GM12878 (cell line): ENCODE data around the gene CORO2B. TPM values are rescaled to one million over a fixed set of nuclear protein-coding genes. Genes with fewer than 3 reads are reported as not detected.

ENCODE experiments used
- ATAC-seq: fragments of 200-7000 bp; cut with Tn5 transposase; 3 replicates; pipeline ENCODE4 v1.9.1; 2020; ENCODE audit warnings: mild to moderate bottlenecking, moderate library complexity
- BruUV-seq: library from RNA; stranded (reverse); fragments of 400-500 nt; replicated peaks from 2 replicates; lab custom pipeline; 2021; lab: Mats Ljungman, UMichigan
- CTCF ChIA-PET: fragments of 300-600 bp; sonication (Branson Sonifier 250); formaldehyde crosslinking; extraction: SDS; loops from one replicate; lab custom pipeline; 2021; ENCODE audit warnings: inconsistent platforms; lab: Yijun Ruan, JAX
- POLR2A ChIA-PET: fragments of 350-600 bp; formaldehyde crosslinking; extraction: SDS; loops from one replicate; lab custom pipeline; 2021; ENCODE audit warnings: inconsistent platforms; lab: Charles Lee
- RAD21 ChIA-PET: fragments of 300-600 bp; sonication (Branson Sonifier 250); formaldehyde crosslinking; loops from one replicate; lab custom pipeline; 2023; ENCODE audit warnings: antibody characterized with exemption; ENCODE audit not compliant: unreplicated experiment; lab: Charles Lee
- SMC1A ChIA-PET: fragments of 300-600 bp; sonication (Branson Sonifier 250); formaldehyde crosslinking; loops from one replicate; lab custom pipeline; 2023; ENCODE audit not compliant: unreplicated experiment, uncharacterized antibody; lab: Charles Lee
- DNase-seq: peaks from one replicate; pipeline ENCODE4 v3.0.0-alpha.2; 2011; ENCODE audit warnings: low read depth, low spot score
- FAIRE-seq: peaks from 3 replicates; lab custom pipeline; 2011; peaks lifted over from hg19 to GRCh38; lab: Jason Lieb, UNC
- H2AFZ ChIP-seq: 2 replicates; pipeline ENCODE4 v1.6.0; 2011; ENCODE audit warnings: low read depth, low read length, control low read depth; ENCODE audit not compliant: control insufficient read depth
- H3K27ac ChIP-seq: 2 replicates; pipeline ENCODE4 v1.5.1; 2011; ENCODE audit warnings: control low read depth; ENCODE audit not compliant: control insufficient read depth, insufficient read depth
- H3K27me3 ChIP-seq, 2 experiments: replicated peaks in 1 of 2; 2 replicates each; pipeline versions ENCODE4 v1.6.0 to v1.6.1; 2011; ENCODE audit warnings: low read length in 1 of 2; ENCODE audit not compliant: control insufficient read depth in 2 of 2, insufficient read depth in 2 of 2
- H3K36me3 ChIP-seq, 2 experiments: 2 replicates each; pipeline ENCODE4 v1.5.1; 2011; ENCODE audit warnings: low read length in 1 of 2; ENCODE audit not compliant: control insufficient read depth in 2 of 2, insufficient read depth in 2 of 2
- H3K4me1 ChIP-seq: 2 replicates; pipeline ENCODE4 v1.6.1; 2011; ENCODE audit warnings: mild to moderate bottlenecking, low read length, moderate library complexity, mixed read lengths; ENCODE audit not compliant: control insufficient read depth, insufficient read depth
- H3K4me2 ChIP-seq: 2 replicates; pipeline ENCODE4 v1.6.0; 2011; ENCODE audit warnings: control low read depth; ENCODE audit not compliant: control insufficient read depth, insufficient read depth
- H3K4me3 ChIP-seq: fragments of 200-600 bp; sonication (generic); 2 replicates; pipeline ENCODE4 v1.5.1; 2016
- H3K79me2 ChIP-seq: 2 replicates; pipeline ENCODE4 v1.6.0; 2011; ENCODE audit warnings: low read length; ENCODE audit not compliant: control insufficient read depth, insufficient read depth
- H3K9ac ChIP-seq: 2 replicates; pipeline ENCODE4 v1.8.0; 2011; ENCODE audit warnings: low read length, control low read depth, mixed read lengths; ENCODE audit not compliant: control insufficient read depth, insufficient read depth
- H3K9me3 ChIP-seq: replicated peaks from 3 replicates; pipeline ENCODE4 v1.5.1; 2011; ENCODE audit warnings: mild to moderate bottlenecking, low read length; ENCODE audit not compliant: control insufficient read depth, insufficient read depth
- H4K20me1 ChIP-seq: 2 replicates; pipeline ENCODE4 v1.6.0; 2011; ENCODE audit not compliant: control insufficient read depth, insufficient read depth
- HDAC6 ChIP-seq: fragments of 200-600 bp; sonication (generic); IDR thresholded peaks from one replicate; pipeline ENCODE4 v1.8.0; 2017; ENCODE audit warnings: antibody characterized with exemption; ENCODE audit not compliant: unreplicated experiment
- MYB ChIP-seq: fragments of 150-350 bp; IDR thresholded peaks from 2 replicates; pipeline ENCODE4 v1.6.1; 2014; ENCODE audit warnings: mild to moderate bottlenecking, low read depth, low read length, borderline replicate concordance
- POLR2AphosphoS2 ChIP-seq: IDR thresholded peaks from 2 replicates; pipeline ENCODE4 v1.6.1; 2011; ENCODE audit warnings: low read depth, mild to moderate bottlenecking, low read length, improper control_type of control experiment, moderate library complexity
- RB1 ChIP-seq: fragments of 450-650 bp; formaldehyde crosslinking; IDR thresholded peaks from 2 replicates; pipeline ENCODE4 v1.6.1; 2017; ENCODE audit warnings: mild to moderate bottlenecking, borderline replicate concordance
- SUZ12 ChIP-seq: fragments of 200-600 bp; sonication (generic); IDR thresholded peaks from one replicate; pipeline ENCODE4 v1.6.1; 2018; ENCODE audit warnings: antibody characterized with exemption, mild to moderate bottlenecking; ENCODE audit not compliant: unreplicated experiment
- TBL1XR1 ChIP-seq: IDR thresholded peaks from 2 replicates; pipeline ENCODE4 v1.6.1; 2012; ENCODE audit warnings: low read depth, low read length, improper control_type of control experiment
- ZNF274 ChIP-seq: IDR thresholded peaks from one replicate; pipeline ENCODE4 v1.8.0; 2011; ENCODE audit not compliant: insufficient read length, insufficient read depth
- ZSCAN29 ChIP-seq: fragments of 450-650 bp; IDR thresholded peaks from 2 replicates; pipeline ENCODE4 v1.6.1; 2017; ENCODE audit warnings: mild to moderate bottlenecking, moderate library complexity
- WGBS: methylation state at CpG from one replicate; pipeline ENCODE4 v1.1.6; 2016; ENCODE audit warnings: low lambda C conversion rate; ENCODE audit not compliant: insufficient replicate concordance, insufficient coverage; ENCODE audit errors: missing lambda C conversion rate; 5-methylcytosine and 5-hydroxymethylcytosine counted together
- in situ Hi-C: fragments of 300-500 bp; cut with MboI; formaldehyde crosslinking; loops from 9 replicates; pipeline ENCODE4 v1.14.3; 2018; ENCODE audit warnings: mixed read lengths
- intact Hi-C: fragments of 100-400 bp; cut with micrococcal nuclease; formaldehyde crosslinking; loops from one replicate; pipeline ENCODE4 v1.14.2; 2022; ENCODE audit not compliant: unreplicated experiment
- polyA plus RNA-seq, 11 experiments: library from polyadenylated mRNA; depleted of rRNA in 4 of 11; unstranded in 6 of 11; stranded (reverse) in 5 of 11; fragments of >200 nt; fragmentation: Nextera tagmentation in 4 of 11; fragmentation: Illumina TruSeq in 1 of 11; extraction: Ambion mirVana in 4 of 11; extraction: Trizol in 1 of 11; gene quantifications; 1 replicate in 1 of 11; 2 replicates in 10 of 11; pipeline versions ENCODE4 v1.2.1 to v1.2.3, GENCODE V29; 2011 to 2016; ENCODE audit warnings: inconsistent platforms in 2 of 11, missing spikeins in 2 of 11, low read depth in 1 of 11
- total RNA-seq, 4 experiments: library from RNA; depleted of rRNA in 3 of 4; stranded (reverse); fragments of >200 nt in 3 of 4; fragmentation: Illumina TruSeq in 1 of 4; extraction: Trizol in 1 of 4; gene quantifications; 2 replicates each; pipeline versions ENCODE4 v1.2.1 to v1.2.3, GENCODE V29; 2013 to 2021
- TF ChIP-seq, protein P1 (sequence below): fragments of 450-650 bp; IDR thresholded peaks from 2 replicates; pipeline ENCODE4 v1.6.1; 2017; ENCODE audit warnings: mild to moderate bottlenecking
- TF ChIP-seq, protein P2 (sequence below): IDR thresholded peaks from 2 replicates; pipeline ENCODE4 v1.6.1; 2012; ENCODE audit warnings: improper control_type of control experiment, low read depth, low read length; ENCODE audit not compliant: insufficient replicate concordance

The CORO2B gene
- total and polyA plus RNA-seq, 10 of the 15 experiments (the other 5 are each of a cell fraction or from before 2014, with no cell fraction given): 0.05 to 0.73 (median 0.13) TPM; not detected in 4

DNA sequence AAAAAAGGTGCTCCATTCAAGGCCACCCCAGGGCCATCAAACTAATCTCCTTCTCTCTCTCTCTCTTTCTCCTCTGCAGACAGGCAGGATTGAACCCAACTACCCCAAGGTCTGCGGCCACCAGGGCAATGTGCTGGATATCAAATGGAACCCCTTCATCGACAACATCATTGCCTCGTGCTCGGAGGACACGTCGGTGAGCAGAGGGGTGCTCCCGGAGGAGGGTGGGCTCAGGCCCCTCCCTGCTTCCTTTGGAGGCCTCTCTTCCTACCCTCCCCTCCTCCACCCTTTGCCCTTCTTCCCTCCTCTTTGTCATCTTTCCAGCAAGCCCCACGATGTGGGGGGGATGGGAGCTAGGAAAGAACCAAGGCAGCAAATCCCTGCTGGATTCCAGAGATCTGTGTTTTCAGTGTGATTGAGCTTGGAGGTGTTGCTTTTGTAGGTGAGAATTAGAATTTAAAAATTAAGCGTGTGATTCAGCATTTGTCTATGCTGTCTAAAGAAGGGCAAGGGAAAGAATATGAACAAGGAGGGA is 116.3 kb downstream of the CORO2B start:
- BruUV-seq: no TSS peak
- ATAC-seq: no peak
- DNase-seq: no peak
- no peak for FAIRE-seq
- Histone ChIP-seq H3K79me2 (no peaks in the 10 kb centered on the region), H3K27ac (no peak overlapping the region), H3K4me1 (no peaks in the 10 kb centered on the region)
- intact Hi-C loops (no loop called here), in situ Hi-C loops (no loop called here)
- TF ChIP-seq SUZ12: no peak
- no peak for TF ChIP-seq RB1
- TF ChIP-seq TBL1XR1: no peak
- TF ChIP-seq POLR2AphosphoS2: no peak
- TF ChIP-seq ZNF274: no peak
- no peak for TF ChIP-seq HDAC6
- TF ChIP-seq, protein P1, sequence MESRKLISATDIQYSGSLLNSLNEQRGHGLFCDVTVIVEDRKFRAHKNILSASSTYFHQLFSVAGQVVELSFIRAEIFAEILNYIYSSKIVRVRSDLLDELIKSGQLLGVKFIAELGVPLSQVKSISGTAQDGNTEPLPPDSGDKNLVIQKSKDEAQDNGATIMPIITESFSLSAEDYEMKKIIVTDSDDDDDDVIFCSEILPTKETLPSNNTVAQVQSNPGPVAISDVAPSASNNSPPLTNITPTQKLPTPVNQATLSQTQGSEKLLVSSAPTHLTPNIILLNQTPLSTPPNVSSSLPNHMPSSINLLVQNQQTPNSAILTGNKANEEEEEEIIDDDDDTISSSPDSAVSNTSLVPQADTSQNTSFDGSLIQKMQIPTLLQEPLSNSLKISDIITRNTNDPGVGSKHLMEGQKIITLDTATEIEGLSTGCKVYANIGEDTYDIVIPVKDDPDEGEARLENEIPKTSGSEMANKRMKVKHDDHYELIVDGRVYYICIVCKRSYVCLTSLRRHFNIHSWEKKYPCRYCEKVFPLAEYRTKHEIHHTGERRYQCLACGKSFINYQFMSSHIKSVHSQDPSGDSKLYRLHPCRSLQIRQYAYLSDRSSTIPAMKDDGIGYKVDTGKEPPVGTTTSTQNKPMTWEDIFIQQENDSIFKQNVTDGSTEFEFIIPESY: no peak
- TF ChIP-seq ZSCAN29: no peak
- TF ChIP-seq, protein P2, sequence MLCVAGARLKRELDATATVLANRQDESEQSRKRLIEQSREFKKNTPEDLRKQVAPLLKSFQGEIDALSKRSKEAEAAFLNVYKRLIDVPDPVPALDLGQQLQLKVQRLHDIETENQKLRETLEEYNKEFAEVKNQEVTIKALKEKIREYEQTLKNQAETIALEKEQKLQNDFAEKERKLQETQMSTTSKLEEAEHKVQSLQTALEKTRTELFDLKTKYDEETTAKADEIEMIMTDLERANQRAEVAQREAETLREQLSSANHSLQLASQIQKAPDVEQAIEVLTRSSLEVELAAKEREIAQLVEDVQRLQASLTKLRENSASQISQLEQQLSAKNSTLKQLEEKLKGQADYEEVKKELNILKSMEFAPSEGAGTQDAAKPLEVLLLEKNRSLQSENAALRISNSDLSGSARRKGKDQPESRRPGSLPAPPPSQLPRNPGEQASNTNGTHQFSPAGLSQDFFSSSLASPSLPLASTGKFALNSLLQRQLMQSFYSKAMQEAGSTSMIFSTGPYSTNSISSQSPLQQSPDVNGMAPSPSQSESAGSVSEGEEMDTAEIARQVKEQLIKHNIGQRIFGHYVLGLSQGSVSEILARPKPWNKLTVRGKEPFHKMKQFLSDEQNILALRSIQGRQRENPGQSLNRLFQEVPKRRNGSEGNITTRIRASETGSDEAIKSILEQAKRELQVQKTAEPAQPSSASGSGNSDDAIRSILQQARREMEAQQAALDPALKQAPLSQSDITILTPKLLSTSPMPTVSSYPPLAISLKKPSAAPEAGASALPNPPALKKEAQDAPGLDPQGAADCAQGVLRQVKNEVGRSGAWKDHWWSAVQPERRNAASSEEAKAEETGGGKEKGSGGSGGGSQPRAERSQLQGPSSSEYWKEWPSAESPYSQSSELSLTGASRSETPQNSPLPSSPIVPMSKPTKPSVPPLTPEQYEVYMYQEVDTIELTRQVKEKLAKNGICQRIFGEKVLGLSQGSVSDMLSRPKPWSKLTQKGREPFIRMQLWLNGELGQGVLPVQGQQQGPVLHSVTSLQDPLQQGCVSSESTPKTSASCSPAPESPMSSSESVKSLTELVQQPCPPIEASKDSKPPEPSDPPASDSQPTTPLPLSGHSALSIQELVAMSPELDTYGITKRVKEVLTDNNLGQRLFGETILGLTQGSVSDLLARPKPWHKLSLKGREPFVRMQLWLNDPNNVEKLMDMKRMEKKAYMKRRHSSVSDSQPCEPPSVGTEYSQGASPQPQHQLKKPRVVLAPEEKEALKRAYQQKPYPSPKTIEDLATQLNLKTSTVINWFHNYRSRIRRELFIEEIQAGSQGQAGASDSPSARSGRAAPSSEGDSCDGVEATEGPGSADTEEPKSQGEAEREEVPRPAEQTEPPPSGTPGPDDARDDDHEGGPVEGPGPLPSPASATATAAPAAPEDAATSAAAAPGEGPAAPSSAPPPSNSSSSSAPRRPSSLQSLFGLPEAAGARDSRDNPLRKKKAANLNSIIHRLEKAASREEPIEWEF: no peak
- no peak for TF ChIP-seq MYB
- TF ChIP-seq, all 136 proteins: peak for 0
- Histone ChIP-seq H3K4me2 (no peak overlapping the region), H3K9me3 (no peaks in the 10 kb centered on the region), H4K20me1 (no peaks in the 10 kb centered on the region), H3K27me3 (peaks cover 0 to 1% of the 10 kb centered on the region in 2 experiments; a peak in 3 of 4 replicates), H3K9ac (no peak overlapping the region), H2AFZ (no peak overlapping the region), H3K4me3 (no peak overlapping the region), H3K36me3 (no peaks in the 10 kb centered on the region)
- 40% methylated on average over 9 of the region's 9 CpGs for WGBS
- ChIA-PET POLR2A (no interaction called here), SMC1A (no interaction called here), CTCF (no interaction called here), RAD21 (no interaction called here)
